ENCODE measurements around the gene PALLD. TPM values are rescaled to one million over a fixed set of nuclear protein-coding genes. Genes with fewer than 3 reads are reported as not detected.

The PALLD gene
- total RNA-seq, 2 donors from 2014 or later, result 72.1 to 195 TPM

DNA sequence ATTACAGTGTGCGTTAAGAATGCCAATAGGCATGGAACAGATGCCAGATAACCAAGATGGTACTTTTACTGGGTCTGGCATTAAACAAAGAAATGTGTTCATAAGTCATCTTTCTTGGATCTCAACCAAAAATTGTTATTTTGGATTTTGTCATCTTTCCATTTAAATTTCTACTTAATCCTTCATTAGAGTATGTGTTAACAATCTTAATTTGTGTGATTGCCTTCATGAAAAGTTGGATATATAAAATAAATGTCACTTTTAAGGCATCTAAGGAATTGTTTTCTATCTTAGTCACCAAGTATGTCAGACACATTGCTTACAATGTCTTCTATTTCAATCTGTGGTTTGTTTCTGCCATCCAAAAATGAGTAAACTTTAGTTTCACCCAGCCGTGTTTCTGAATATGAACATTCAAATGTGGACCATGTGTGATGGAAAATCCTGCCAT is 87.5 kb downstream of the PALLD start:
- Histone ChIP-seq H3K4me3 (no peak overlapping the region), H3K27ac (no peak overlapping the region), H3K9ac (ENCODE audit: low read depth in 2 of 2, low read length in 2 of 2) (no peak overlapping the region), H3K27me3 (no peaks in the 10 kb centered on the region), H3K36me3 (no peaks in the 10 kb centered on the region), H3K4me1 (no peaks in the 10 kb centered on the region), H3K9me3 (no peaks in the 10 kb centered on the region)
- no peak for DNase-seq
- intact Hi-C loops (cut with DNase I), result loop anchor here (5.0 to 10.0 kb wide), 3 partner anchors 90 to 333 kb away; no protein-coding TSS in a partner anchor
- TF ChIP-seq, protein P1, sequence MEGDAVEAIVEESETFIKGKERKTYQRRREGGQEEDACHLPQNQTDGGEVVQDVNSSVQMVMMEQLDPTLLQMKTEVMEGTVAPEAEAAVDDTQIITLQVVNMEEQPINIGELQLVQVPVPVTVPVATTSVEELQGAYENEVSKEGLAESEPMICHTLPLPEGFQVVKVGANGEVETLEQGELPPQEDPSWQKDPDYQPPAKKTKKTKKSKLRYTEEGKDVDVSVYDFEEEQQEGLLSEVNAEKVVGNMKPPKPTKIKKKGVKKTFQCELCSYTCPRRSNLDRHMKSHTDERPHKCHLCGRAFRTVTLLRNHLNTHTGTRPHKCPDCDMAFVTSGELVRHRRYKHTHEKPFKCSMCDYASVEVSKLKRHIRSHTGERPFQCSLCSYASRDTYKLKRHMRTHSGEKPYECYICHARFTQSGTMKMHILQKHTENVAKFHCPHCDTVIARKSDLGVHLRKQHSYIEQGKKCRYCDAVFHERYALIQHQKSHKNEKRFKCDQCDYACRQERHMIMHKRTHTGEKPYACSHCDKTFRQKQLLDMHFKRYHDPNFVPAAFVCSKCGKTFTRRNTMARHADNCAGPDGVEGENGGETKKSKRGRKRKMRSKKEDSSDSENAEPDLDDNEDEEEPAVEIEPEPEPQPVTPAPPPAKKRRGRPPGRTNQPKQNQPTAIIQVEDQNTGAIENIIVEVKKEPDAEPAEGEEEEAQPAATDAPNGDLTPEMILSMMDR (IDR thresholded peaks at IDR 0.05), result no peak

DNA sequence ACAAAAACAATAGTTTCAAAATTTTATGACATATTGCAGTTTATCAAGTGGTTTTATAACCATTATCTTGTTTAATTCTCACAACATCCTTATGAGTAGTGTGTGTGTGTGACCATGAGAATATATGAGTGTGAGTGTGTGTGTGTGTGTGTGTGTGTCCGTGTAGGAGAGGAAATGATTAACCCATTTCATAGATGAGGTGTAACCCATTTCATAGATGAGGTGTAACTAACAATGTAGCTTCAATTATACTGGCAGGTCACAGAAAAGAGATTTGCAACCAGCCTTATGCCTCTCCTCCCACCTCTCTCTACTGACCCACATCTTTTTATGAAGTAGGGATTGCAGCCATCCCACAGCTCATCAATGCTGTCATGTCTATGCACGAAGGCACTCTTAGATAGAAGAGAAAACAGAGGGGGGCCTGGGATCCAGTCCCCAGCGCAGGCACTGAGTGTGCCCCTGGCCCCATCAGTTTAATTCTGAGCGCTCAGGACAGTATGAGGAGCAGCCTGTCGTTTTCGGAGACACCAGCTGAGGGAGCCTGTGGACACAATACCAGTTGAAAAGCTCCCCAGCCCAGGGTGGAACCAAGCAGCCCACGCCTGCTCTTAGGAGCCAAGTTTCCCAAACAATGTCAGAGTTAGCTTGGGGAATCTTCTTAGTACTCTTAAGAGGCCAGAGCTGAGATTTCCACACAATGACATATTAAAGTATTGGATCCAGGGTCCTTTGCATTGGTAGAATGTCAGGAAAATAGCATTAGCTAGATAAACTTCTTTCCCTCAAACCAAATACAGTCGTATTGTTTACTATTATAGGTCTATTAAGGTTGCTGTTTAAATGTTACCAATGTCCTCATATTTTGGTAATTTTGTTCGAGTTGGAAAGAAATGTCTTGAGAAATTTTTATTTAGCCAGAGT is 88.6 kb downstream of the PALLD start:
- intact Hi-C loops (cut with DNase I), result loop anchor here (10.0 kb wide), 2 partner anchors 89 to 249 kb away; no protein-coding TSS in a partner anchor
- Histone ChIP-seq H3K27me3 (no peaks in the 10 kb centered on the region), H3K36me3 (no peaks in the 10 kb centered on the region), H3K9ac (ENCODE audit: low read depth in 2 of 2, low read length in 2 of 2) (no peak overlapping the region), H3K9me3 (no peaks in the 10 kb centered on the region), H3K27ac (no peak overlapping the region), H3K4me3 (no peak overlapping the region), H3K4me1 (no peaks in the 10 kb centered on the region)
- DNase-seq, result peak; percentile 82
- TF ChIP-seq, protein P1 (IDR thresholded peaks at IDR 0.05), result peak; percentile 60

DNA sequence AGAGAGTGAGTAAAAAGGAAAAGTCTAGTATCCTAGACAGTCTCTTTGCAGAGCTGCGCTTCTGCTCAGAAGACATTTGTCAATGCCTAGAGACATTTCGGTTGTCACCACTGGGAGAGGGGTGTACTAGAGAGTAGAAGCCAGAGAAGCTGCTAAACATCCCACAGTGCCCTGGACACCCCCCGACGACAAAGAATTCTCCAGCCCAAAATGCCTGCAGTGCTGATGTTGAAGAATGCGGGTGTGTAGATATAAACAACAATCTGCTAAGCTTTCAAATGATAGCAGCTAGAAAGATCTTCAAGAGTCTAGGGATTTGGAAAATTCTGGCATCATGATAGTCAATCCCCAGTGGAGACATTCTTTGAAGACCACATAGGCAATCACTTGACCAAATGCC is 90.1 kb downstream of the PALLD start:
- no peak overlapping the region for H3K4me3 ChIP-seq
- DNase-seq, result no peak
- H3K27ac ChIP-seq, result no peak overlapping the region
- intact Hi-C loops (cut with DNase I), result loop anchor here (10.0 kb wide), 2 partner anchors 88 to 248 kb away; no protein-coding TSS in a partner anchor
- H3K27me3 ChIP-seq, result no peaks in the 10 kb centered on the region
- no peaks in the 10 kb centered on the region for H3K36me3 ChIP-seq
- H3K9ac ChIP-seq (ENCODE audit: low read depth in 2 of 2, low read length in 2 of 2), result no peak overlapping the region
- TF ChIP-seq, protein P1 (IDR thresholded peaks at IDR 0.05), result no peak
- no peaks in the 10 kb centered on the region for H3K9me3 ChIP-seq
- no peaks in the 10 kb centered on the region for H3K4me1 ChIP-seq

DNA sequence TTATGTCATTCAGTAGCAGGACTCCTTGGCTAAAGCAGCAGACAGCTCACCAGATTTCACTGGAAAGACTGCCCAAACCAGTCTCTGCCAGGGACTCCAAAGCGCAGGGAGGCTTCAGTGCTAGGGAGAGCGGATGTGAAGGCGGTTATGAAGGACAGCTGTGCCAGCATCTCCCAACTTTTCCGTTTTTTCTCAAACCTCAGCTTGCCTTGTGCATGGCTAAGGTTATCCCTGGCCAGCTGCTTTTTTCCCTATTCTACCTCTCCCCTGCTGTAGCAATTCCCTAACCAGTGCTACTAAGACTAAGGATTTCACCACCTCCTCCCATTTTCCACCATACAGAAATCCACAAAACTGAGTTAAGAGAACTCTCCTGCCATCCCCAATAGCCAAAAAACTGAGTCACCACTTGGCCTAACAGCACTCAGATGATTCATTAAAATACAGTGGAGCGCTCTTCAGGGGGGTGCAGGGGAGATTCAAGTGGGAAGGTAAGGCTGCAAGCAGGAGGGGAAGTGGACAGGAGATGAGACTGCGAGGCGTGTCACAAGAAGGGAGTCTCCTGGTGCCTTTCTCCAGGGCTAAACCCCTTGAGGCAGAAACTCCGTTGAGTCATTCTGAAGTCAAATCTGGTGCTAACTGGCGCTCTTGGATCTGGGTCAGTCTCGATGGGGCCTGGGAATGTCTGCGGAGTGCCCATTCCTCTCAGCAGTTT is 90.7 kb downstream of the PALLD start:
- Histone ChIP-seq H3K4me1 (no peaks in the 10 kb centered on the region), H3K27me3 (no peaks in the 10 kb centered on the region), H3K27ac (no peak overlapping the region), H3K9me3 (no peaks in the 10 kb centered on the region), H3K36me3 (no peaks in the 10 kb centered on the region), H3K9ac (ENCODE audit: low read depth in 2 of 2, low read length in 2 of 2) (no peak overlapping the region), H3K4me3 (no peak overlapping the region)
- TF ChIP-seq, protein P1 (IDR thresholded peaks at IDR 0.05), result no peak
- DNase-seq, result no peak
- intact Hi-C loops (cut with DNase I), result loop anchor here (10.0 kb wide), 2 partner anchors 87 to 247 kb away; no protein-coding TSS in a partner anchor

DNA sequence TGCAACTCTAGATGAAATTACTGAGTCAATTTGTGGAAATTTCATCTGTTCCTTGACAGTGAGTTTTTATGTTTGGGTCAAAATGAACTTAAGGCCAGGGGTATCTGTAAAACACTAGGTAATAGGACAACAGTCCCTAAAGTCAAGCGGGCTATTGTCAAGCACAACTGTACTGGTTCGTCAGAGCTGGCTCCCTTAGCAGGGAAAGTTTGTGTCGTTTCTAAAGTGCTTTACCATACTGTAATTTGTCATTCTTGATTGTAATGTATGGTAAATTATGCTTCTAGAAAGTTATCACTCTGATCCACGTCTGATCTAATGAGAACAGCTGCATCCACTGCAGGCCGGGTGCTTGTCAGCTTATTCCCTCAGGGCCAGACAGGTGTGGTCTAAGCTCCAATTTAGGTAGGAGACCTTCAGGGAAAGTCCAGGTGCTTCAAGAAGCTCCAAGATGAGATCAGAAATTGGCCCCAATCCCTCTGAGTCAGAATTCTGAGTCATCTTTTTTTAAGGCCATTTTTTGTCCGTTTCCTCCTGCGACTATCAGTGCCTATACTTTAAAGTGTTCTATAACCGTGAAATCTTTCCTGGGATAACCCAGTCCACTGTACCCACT is 92.2 kb downstream of the PALLD start:
- TF ChIP-seq, protein P1 (IDR thresholded peaks at IDR 0.05), result no peak
- DNase-seq, result peak; percentile 27
- Histone ChIP-seq H3K9ac (ENCODE audit: low read depth in 2 of 2, low read length in 2 of 2) (no peak overlapping the region), H3K9me3 (no peaks in the 10 kb centered on the region), H3K27me3 (no peaks in the 10 kb centered on the region), H3K27ac (no peak overlapping the region), H3K4me1 (no peaks in the 10 kb centered on the region), H3K4me3 (no peak overlapping the region), H3K36me3 (no peaks in the 10 kb centered on the region)
- intact Hi-C loops (cut with DNase I), result loop anchor here (10.0 kb wide), 2 partner anchors 86 to 246 kb away; no protein-coding TSS in a partner anchor

Measured in colonic mucosa (tissue), 4 donors.